GM13976 (cell line): ENCODE results near the gene STRBP.

Experiments used
- DNase-seq: peaks from one replicate; pipeline ENCODE4 v3.0.0; 2012; ENCODE audit warnings: low spot score
- CTCF ChIP-seq: IDR thresholded peaks from 2 replicates; pipeline ENCODE4 v1.5.1; 2012; ENCODE audit warnings: borderline replicate concordance, mild to moderate bottlenecking; ENCODE audit not compliant: insufficient read depth; ENCODE audit errors: extremely low read depth, missing control alignments, control extremely low read depth
- in situ Hi-C: fragments of 300-500 bp; cut with MboI; formaldehyde crosslinking; loops from one replicate; pipeline ENCODE4 v1.12.0; 2022; ENCODE audit warnings: low sequenced_read_pairs, mixed read lengths, inconsistent platforms; ENCODE audit not compliant: unreplicated experiment

The STRBP gene

GRCh38 chr9:123225995-123226394 is 42.4 kb downstream of the STRBP start:
- no peak for TF ChIP-seq CTCF
- in situ Hi-C loops: no loop called here
- no peak for DNase-seq

DNA sequence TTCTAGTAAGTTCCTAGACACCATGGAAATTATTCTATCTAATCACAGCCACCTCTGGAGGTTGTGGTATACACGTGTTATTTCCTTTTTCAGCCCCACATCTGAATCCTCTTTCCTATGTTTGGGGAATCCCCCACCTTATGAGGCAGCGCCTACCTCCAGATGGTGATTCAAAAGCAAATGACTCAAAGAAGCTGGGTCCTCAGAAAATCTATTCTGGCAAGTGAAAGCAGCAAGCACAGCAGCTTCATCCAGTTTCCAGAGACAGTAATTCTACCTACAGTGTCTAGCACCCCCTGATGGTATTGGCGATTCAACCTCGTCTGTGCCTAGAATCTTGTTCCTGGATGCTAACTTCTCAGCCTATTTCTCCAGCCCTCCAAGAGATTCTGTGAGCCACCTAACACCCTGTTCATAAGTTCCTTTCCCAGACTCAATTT is 43.0 kb downstream of the STRBP start:
- DNase-seq: peak; percentile 69
- in situ Hi-C loops: no loop called here
- peak; percentile 78 for TF ChIP-seq CTCF

- TF ChIP-seq CTCF: no peak
- DNase-seq: no peak
- in situ Hi-C loops: no loop called here
Measured at GRCh38 chr9:123220127-123220526, 48.3 kb downstream of the STRBP start.

GRCh38 chr9:123218831-123219230 is 49.6 kb downstream of the STRBP start:
- no peak for TF ChIP-seq CTCF
- no peak for DNase-seq
- in situ Hi-C loops: no loop called here

GRCh38 chr9:123217128-123217654 is 51.2 kb downstream of the STRBP start:
- no peak for TF ChIP-seq CTCF
- DNase-seq: no peak
- in situ Hi-C loops: no loop called here

DNA sequence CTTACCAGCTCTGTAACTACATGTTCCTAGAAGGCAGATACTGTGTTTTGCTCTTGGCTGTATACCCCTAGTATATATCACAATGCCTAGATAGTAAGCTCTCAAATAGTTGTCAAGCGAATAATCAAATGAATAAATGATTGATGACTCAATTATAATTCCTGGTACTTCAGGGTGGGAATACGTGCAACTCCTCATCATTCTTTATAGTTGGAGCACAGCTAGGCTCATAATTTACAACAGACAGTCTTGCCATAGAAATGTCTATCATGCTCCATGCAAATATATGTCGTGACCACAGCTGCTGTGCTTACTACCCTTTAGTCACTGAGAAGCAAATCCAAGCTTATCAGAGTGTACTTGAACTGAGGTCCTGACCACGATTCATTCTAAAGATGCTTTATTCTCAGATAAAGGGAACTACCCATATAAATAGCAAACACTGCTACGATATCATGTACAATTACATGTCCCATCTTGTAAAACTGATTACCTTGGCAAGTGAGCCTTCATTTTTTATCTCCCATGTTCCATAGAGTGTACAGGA is 52.1 kb downstream of the STRBP start:
- DNase-seq: no peak
- in situ Hi-C loops: no loop called here
- TF ChIP-seq CTCF: no peak
